Measurements from ENCODE around the gene ZBTB16.
A peak's percentile ranks its signal among the peaks of the same experiment; 100 is the strongest.

The ZBTB16 gene

GRCh38 chr11:114171257-114172054, 111.9 kb downstream of the ZBTB16 start:
- no peaks in the 10 kb centered on the region for H3K9me3 Mint-ChIP-seq
- peak overlapping the region in 1 of 2 donors; percentile 66 for H3K4me3 Mint-ChIP-seq
- peaks cover 24% of the 10 kb centered on the region for H3K36me3 Mint-ChIP-seq (ENCODE audit: insufficient read depth)
- no peaks in the 10 kb centered on the region for H3K27me3 Mint-ChIP-seq
- DNase-seq (no peak), ATAC-seq (replicated peaks) (no peak)
- H3K27ac Mint-ChIP-seq = peak overlapping the region; percentile 79 to 89
- peaks cover 74% of the 10 kb centered on the region in 2 donors for H3K4me1 Mint-ChIP-seq (ENCODE audit: low read depth in 2 of 2)

- Mint-ChIP-seq H3K36me3 (ENCODE audit: insufficient read depth) (peaks cover 17% of the 10 kb centered on the region), H3K4me1 (ENCODE audit: low read depth in 2 of 2) (peaks cover 66 to 71% of the 10 kb centered on the region in 2 donors), H3K4me3 (peak overlapping the region; percentile 62 to 66), H3K27me3 (no peaks in the 10 kb centered on the region), H3K9me3 (no peaks in the 10 kb centered on the region), H3K27ac (peak overlapping the region; percentile 79 to 89)
- DNase-seq = no peak
- peak; percentile 38 for ATAC-seq (replicated peaks)
Observed at GRCh38 chr11:114172055-114172861, 112.7 kb downstream of the ZBTB16 start.

- no peaks in the 10 kb centered on the region for H3K27me3 Mint-ChIP-seq
- peak overlapping the region; percentile 62 to 66 for H3K4me3 Mint-ChIP-seq
- no peaks in the 10 kb centered on the region for H3K9me3 Mint-ChIP-seq
- no peak for DNase-seq
- peaks cover 60 to 68% of the 10 kb centered on the region in 2 donors for H3K4me1 Mint-ChIP-seq (ENCODE audit: low read depth in 2 of 2)
- peak overlapping the region; percentile 79 to 89 for H3K27ac Mint-ChIP-seq
- peak; percentile 74 for ATAC-seq (replicated peaks)
- peaks cover 10% of the 10 kb centered on the region for H3K36me3 Mint-ChIP-seq (ENCODE audit: insufficient read depth)
Observed at GRCh38 chr11:114172871-114173444, 113.4 kb downstream of the ZBTB16 start.

GRCh38 chr11:114173843-114174242, 114.3 kb downstream of the ZBTB16 start:
- H3K36me3 Mint-ChIP-seq (ENCODE audit: insufficient read depth) = peaks cover 9% of the 10 kb centered on the region
- H3K4me3 Mint-ChIP-seq = peak overlapping the region in 1 of 2 donors; percentile 62
- no peak for ATAC-seq (replicated peaks)
- DNase-seq = no peak
- peak overlapping the region; percentile 79 to 89 for H3K27ac Mint-ChIP-seq
- no peaks in the 10 kb centered on the region for H3K9me3 Mint-ChIP-seq
- peaks cover 55 to 64% of the 10 kb centered on the region in 2 donors for H3K4me1 Mint-ChIP-seq (ENCODE audit: low read depth in 2 of 2)
- H3K27me3 Mint-ChIP-seq = no peaks in the 10 kb centered on the region

- DNase-seq = no peak
- H3K4me1 Mint-ChIP-seq (ENCODE audit: low read depth in 2 of 2) = peaks cover 51 to 62% of the 10 kb centered on the region in 2 donors
- peak overlapping the region; percentile 79 to 89 for H3K27ac Mint-ChIP-seq
- H3K27me3 Mint-ChIP-seq = no peaks in the 10 kb centered on the region
- no peak overlapping the region for H3K4me3 Mint-ChIP-seq
- ATAC-seq (replicated peaks) = no peak
- H3K36me3 Mint-ChIP-seq (ENCODE audit: insufficient read depth) = no peaks in the 10 kb centered on the region
- H3K9me3 Mint-ChIP-seq = no peaks in the 10 kb centered on the region
Observed at GRCh38 chr11:114174712-114175495, 115.4 kb downstream of the ZBTB16 start.

- no peaks in the 10 kb centered on the region for H3K9me3 Mint-ChIP-seq
- no peak overlapping the region for H3K4me3 Mint-ChIP-seq
- peak overlapping the region in 1 of 2 donors; percentile 31 for H3K27ac Mint-ChIP-seq
- H3K4me1 Mint-ChIP-seq (ENCODE audit: low read depth in 2 of 2) = peaks cover 54 to 65% of the 10 kb centered on the region in 2 donors
- H3K27me3 Mint-ChIP-seq = no peaks in the 10 kb centered on the region
- no peak for DNase-seq
- no peaks in the 10 kb centered on the region for H3K36me3 Mint-ChIP-seq (ENCODE audit: insufficient read depth)
- ATAC-seq (replicated peaks) = no peak
Observed at GRCh38 chr11:114175706-114176105, 116.2 kb downstream of the ZBTB16 start.

GRCh38 chr11:114176321-114176720, 116.8 kb downstream of the ZBTB16 start:
- Mint-ChIP-seq H3K9me3 (no peaks in the 10 kb centered on the region), H3K27me3 (no peaks in the 10 kb centered on the region), H3K27ac (peak overlapping the region in 1 of 2 donors; percentile 31), H3K4me3 (no peak overlapping the region), H3K36me3 (ENCODE audit: insufficient read depth) (no peaks in the 10 kb centered on the region), H3K4me1 (ENCODE audit: low read depth in 2 of 2) (peaks cover 53 to 64% of the 10 kb centered on the region in 2 donors)
- ATAC-seq (replicated peaks) (no peak), DNase-seq (no peak)

- DNase-seq (no peak), ATAC-seq (replicated peaks) (no peak)
- peaks cover 48 to 61% of the 10 kb centered on the region in 2 donors for H3K4me1 Mint-ChIP-seq (ENCODE audit: low read depth in 2 of 2)
- peaks cover 10% of the 10 kb centered on the region for H3K36me3 Mint-ChIP-seq (ENCODE audit: insufficient read depth)
- H3K27ac Mint-ChIP-seq = peak overlapping the region in 1 of 2 donors; percentile 81
- peak overlapping the region in 1 of 2 donors; percentile 54 for H3K4me3 Mint-ChIP-seq
- H3K9me3 Mint-ChIP-seq = no peaks in the 10 kb centered on the region
- no peaks in the 10 kb centered on the region for H3K27me3 Mint-ChIP-seq
Observed at GRCh38 chr11:114178656-114179055, 119.1 kb downstream of the ZBTB16 start.

- Mint-ChIP-seq H3K27me3 (no peaks in the 10 kb centered on the region), H3K9me3 (no peaks in the 10 kb centered on the region), H3K4me3 (peak overlapping the region in 1 of 2 donors; percentile 54), H3K27ac (peak overlapping the region in 1 of 2 donors; percentile 81), H3K36me3 (ENCODE audit: insufficient read depth) (peaks cover 11% of the 10 kb centered on the region), H3K4me1 (ENCODE audit: low read depth in 2 of 2) (peaks cover 40 to 60% of the 10 kb centered on the region in 2 donors)
- no peak for DNase-seq
- ATAC-seq (replicated peaks) = no peak
Observed at GRCh38 chr11:114179234-114179941, 119.9 kb downstream of the ZBTB16 start.

- no peaks in the 10 kb centered on the region for H3K27me3 Mint-ChIP-seq
- peaks cover 40 to 61% of the 10 kb centered on the region in 2 donors for H3K4me1 Mint-ChIP-seq (ENCODE audit: low read depth in 2 of 2)
- H3K27ac Mint-ChIP-seq = peak overlapping the region; percentile 0 to 81
- H3K4me3 Mint-ChIP-seq = peak overlapping the region in 1 of 2 donors; percentile 45
- DNase-seq (no peak), ATAC-seq (replicated peaks) (no peak)
- peaks cover 18% of the 10 kb centered on the region for H3K36me3 Mint-ChIP-seq (ENCODE audit: insufficient read depth)
- H3K9me3 Mint-ChIP-seq = peaks cover 0 to 2% of the 10 kb centered on the region in 2 donors
Observed at GRCh38 chr11:114180301-114181055, 121.0 kb downstream of the ZBTB16 start.

- Mint-ChIP-seq H3K4me3 (peak overlapping the region in 1 of 2 donors; percentile 41), H3K9me3 (peaks cover 0 to 2% of the 10 kb centered on the region in 2 donors), H3K4me1 (ENCODE audit: low read depth in 2 of 2) (peaks cover 37 to 64% of the 10 kb centered on the region in 2 donors), H3K27me3 (no peaks in the 10 kb centered on the region), H3K36me3 (ENCODE audit: insufficient read depth) (peaks cover 18% of the 10 kb centered on the region), H3K27ac (peak overlapping the region in 1 of 2 donors; percentile 0)
- no peak for DNase-seq
- ATAC-seq (replicated peaks) = no peak
Observed at GRCh38 chr11:114181195-114181594, 121.7 kb downstream of the ZBTB16 start.

- Mint-ChIP-seq H3K4me1 (ENCODE audit: low read depth in 2 of 2) (peaks cover 37 to 62% of the 10 kb centered on the region in 2 donors), H3K27me3 (no peaks in the 10 kb centered on the region), H3K4me3 (peak overlapping the region; percentile 30 to 41), H3K9me3 (peaks cover 0 to 2% of the 10 kb centered on the region in 2 donors), H3K27ac (peak overlapping the region; percentile 19 to 88), H3K36me3 (ENCODE audit: insufficient read depth) (peaks cover 18% of the 10 kb centered on the region)
- no peak for ATAC-seq (replicated peaks)
- no peak for DNase-seq
Observed at GRCh38 chr11:114181752-114182151, 122.2 kb downstream of the ZBTB16 start.

All from effector memory CD8-positive, alpha-beta T cell (primary cell).